ENCODE results near the gene GALNT16. TPM values are rescaled to one million over a fixed set of nuclear protein-coding genes. Genes with fewer than 3 reads are reported as not detected.

Gene GALNT16
- total and polyA plus RNA-seq, 2 donors from 2014 or later: 13.1 to 15.2 TPM

- TF ChIP-seq CTCF (IDR thresholded peaks at IDR 0.05; ENCODE audit: borderline replicate concordance, extremely low read depth, insufficient read depth): no peak
- Histone ChIP-seq H3K9ac (ENCODE audit: low read length in 3 of 3) (no peak overlapping the region), H3K27me3 (ENCODE audit: control insufficient read depth, insufficient read depth, low read length) (no peaks in the 10 kb centered on the region), H3K9me3 (ENCODE audit: control insufficient read depth in 2 of 3, insufficient read depth in 1 of 3, low read length in 3 of 3) (peaks cover 0 to 2% (median 0%) of the 10 kb centered on the region in 3 donors), H3K4me3 (ENCODE audit: low read length in 3 of 3) (no peak overlapping the region), H3K4me1 (ENCODE audit: control insufficient read depth in 2 of 3, insufficient read depth in 2 of 3, low read depth in 1 of 3, low read length in 3 of 3) (no peaks in the 10 kb centered on the region), H3K36me3 (ENCODE audit: control insufficient read depth in 2 of 3, insufficient read depth in 3 of 3, low read length in 3 of 3) (peaks cover 5 to 17% (median 6%) of the 10 kb centered on the region in 3 donors), H3K27ac (ENCODE audit: low read depth in 2 of 2, low read length in 2 of 2) (no peak overlapping the region)
- FAIRE-seq (no peak), DNase-seq (no peak)
- intact Hi-C loops (cut with DNase I): no loop called here
Observed at GRCh38 chr14:69373104-69373503, 113.1 kb downstream of the GALNT16 start.

- FAIRE-seq (no peak), DNase-seq (no peak)
- TF ChIP-seq CTCF (IDR thresholded peaks at IDR 0.05; ENCODE audit: borderline replicate concordance, extremely low read depth, insufficient read depth): no peak
- Histone ChIP-seq H3K27me3 (ENCODE audit: control insufficient read depth, insufficient read depth, low read length) (no peaks in the 10 kb centered on the region), H3K27ac (ENCODE audit: low read depth in 2 of 2, low read length in 2 of 2) (no peak overlapping the region), H3K9me3 (ENCODE audit: control insufficient read depth in 2 of 3, insufficient read depth in 1 of 3, low read length in 3 of 3) (peaks cover 0 to 2% (median 0%) of the 10 kb centered on the region in 3 donors), H3K9ac (ENCODE audit: low read length in 3 of 3) (no peak overlapping the region), H3K4me3 (ENCODE audit: low read length in 3 of 3) (no peak overlapping the region), H3K4me1 (ENCODE audit: control insufficient read depth in 2 of 3, insufficient read depth in 2 of 3, low read depth in 1 of 3, low read length in 3 of 3) (no peaks in the 10 kb centered on the region), H3K36me3 (ENCODE audit: control insufficient read depth in 2 of 3, insufficient read depth in 3 of 3, low read length in 3 of 3) (peaks cover 5 to 19% (median 6%) of the 10 kb centered on the region in 3 donors)
- intact Hi-C loops (cut with DNase I): no loop called here
Observed at GRCh38 chr14:69374235-69374634, 114.3 kb downstream of the GALNT16 start.

- intact Hi-C loops (cut with DNase I): no loop called here
- FAIRE-seq: no peak
- no peak overlapping the region for H3K27ac ChIP-seq (ENCODE audit: low read depth in 2 of 2, low read length in 2 of 2)
Observed at GRCh38 chr14:69375182-69375581, 115.2 kb downstream of the GALNT16 start.

More at GRCh38 chr14:69375182-69375581, 115.2 kb downstream of the GALNT16 start:
- Histone ChIP-seq H3K9me3 (ENCODE audit: control insufficient read depth in 2 of 3, insufficient read depth in 1 of 3, low read length in 3 of 3) (peaks cover 0 to 2% (median 0%) of the 10 kb centered on the region in 3 donors), H3K4me3 (ENCODE audit: low read length in 3 of 3) (no peak overlapping the region), H3K36me3 (ENCODE audit: control insufficient read depth in 2 of 3, insufficient read depth in 3 of 3, low read length in 3 of 3) (peaks cover 10 to 24% (median 10%) of the 10 kb centered on the region in 3 donors), H3K9ac (ENCODE audit: low read length in 3 of 3) (no peak overlapping the region), H3K4me1 (ENCODE audit: control insufficient read depth in 2 of 3, insufficient read depth in 2 of 3, low read depth in 1 of 3, low read length in 3 of 3) (no peaks in the 10 kb centered on the region), H3K27me3 (ENCODE audit: control insufficient read depth, insufficient read depth, low read length) (no peaks in the 10 kb centered on the region)
- no peak for TF ChIP-seq CTCF (IDR thresholded peaks at IDR 0.05; ENCODE audit: borderline replicate concordance, extremely low read depth, insufficient read depth)
- DNase-seq: no peak

All from kidney (tissue), 14 donors.